Measurements from ENCODE around the gene KNG1.

GRCh38 chr3:186705882-186706780 is 11.0 kb upstream of the KNG1 start:
- TF ChIP-seq CTCF (IDR thresholded peaks at IDR 0.05) (no peak), POLR2A (IDR thresholded peaks at IDR 0.05) (no peak), EP300 (IDR thresholded peaks at IDR 0.05) (no peak)

Measured in ovary (tissue), 3 donors.